Measurements from ENCODE around the gene THSD4. TPM values are rescaled to one million over a fixed set of nuclear protein-coding genes. Genes with fewer than 3 reads are reported as not detected.

THSD4 gene
- total RNA-seq, 1 donor from 2014 or later, result 151 TPM

- Histone ChIP-seq H3K36me3 (peaks cover 0 to 4% of the 10 kb centered on the region in 2 donors), H3K27ac (peak overlapping the region in 1 of 2 donors; percentile 38), H3K27me3 (no peaks in the 10 kb centered on the region), H3K4me3 (no peak overlapping the region), H3K9me3 (no peaks in the 10 kb centered on the region), H3K4me1 (no peaks in the 10 kb centered on the region)
- TF ChIP-seq CTCF (IDR thresholded peaks at IDR 0.05), result no peak
- no peak for DNase-seq (ENCODE audit: low spot score in 2 of 2)
- intact Hi-C loops (cut with DNase I), result no loop called here
Observed at GRCh38 chr15:71252044-71252739, 136.9 kb downstream of the THSD4 start.

- H3K4me1 ChIP-seq, result no peaks in the 10 kb centered on the region
- no peak for DNase-seq (ENCODE audit: low spot score in 2 of 2)
- peaks cover 0 to 7% of the 10 kb centered on the region in 2 donors for H3K36me3 ChIP-seq
- H3K9me3 ChIP-seq, result no peaks in the 10 kb centered on the region
- no peak overlapping the region for H3K27ac ChIP-seq
- intact Hi-C loops (cut with DNase I), result no loop called here
- no peak overlapping the region for H3K4me3 ChIP-seq
- no peak for TF ChIP-seq CTCF (IDR thresholded peaks at IDR 0.05)
- no peaks in the 10 kb centered on the region for H3K27me3 ChIP-seq
Observed at GRCh38 chr15:71252740-71253047, 137.4 kb downstream of the THSD4 start.

GRCh38 chr15:71254491-71254890, 139.2 kb downstream of the THSD4 start:
- intact Hi-C loops (cut with DNase I), result no loop called here
- Histone ChIP-seq H3K27me3 (no peaks in the 10 kb centered on the region), H3K36me3 (peaks cover 8 to 15% of the 10 kb centered on the region in 2 donors), H3K4me1 (no peaks in the 10 kb centered on the region), H3K4me3 (no peak overlapping the region), H3K9me3 (no peaks in the 10 kb centered on the region), H3K27ac (no peak overlapping the region)
- no peak for DNase-seq (ENCODE audit: low spot score in 2 of 2)
- TF ChIP-seq CTCF (IDR thresholded peaks at IDR 0.05), result no peak

- intact Hi-C loops (cut with DNase I), result no loop called here
- no peak for TF ChIP-seq CTCF (IDR thresholded peaks at IDR 0.05)
Observed at GRCh38 chr15:71256934-71257664, 141.8 kb downstream of the THSD4 start.

GRCh38 chr15:71259866-71260265, 144.6 kb downstream of the THSD4 start:
- no peak for TF ChIP-seq CTCF (IDR thresholded peaks at IDR 0.05)
- no peak overlapping the region for H3K4me3 ChIP-seq
- intact Hi-C loops (cut with DNase I), result no loop called here
- no peak for DNase-seq (ENCODE audit: low spot score in 2 of 2)
- H3K27ac ChIP-seq, result no peak overlapping the region
- peaks cover 8 to 15% of the 10 kb centered on the region in 2 donors for H3K36me3 ChIP-seq
- no peaks in the 10 kb centered on the region for H3K27me3 ChIP-seq
- H3K9me3 ChIP-seq, result no peaks in the 10 kb centered on the region
- no peaks in the 10 kb centered on the region for H3K4me1 ChIP-seq

More at GRCh38 chr15:71256934-71257664, 141.8 kb downstream of the THSD4 start:
- Histone ChIP-seq H3K36me3 (peaks cover 8 to 15% of the 10 kb centered on the region in 2 donors), H3K27ac (no peak overlapping the region), H3K4me1 (no peaks in the 10 kb centered on the region), H3K27me3 (no peaks in the 10 kb centered on the region), H3K9me3 (no peaks in the 10 kb centered on the region), H3K4me3 (no peak overlapping the region)
- no peak for DNase-seq (ENCODE audit: low spot score in 2 of 2)

Data from ascending aorta (tissue), 2 donors.